GM13977 (cell line): Measurements from ENCODE around the gene SESN2.

ENCODE experiments used
- DNase-seq: peaks from one replicate; pipeline ENCODE4 v3.0.0; 2012; ENCODE audit warnings: low spot score
- CTCF ChIP-seq: IDR thresholded peaks from 2 replicates; pipeline ENCODE4 v1.5.1; 2012; ENCODE audit warnings: mild to moderate bottlenecking, control low read depth; ENCODE audit not compliant: insufficient read depth; ENCODE audit errors: extremely low read depth, missing control alignments
- in situ Hi-C: fragments of 300-500 bp; cut with MboI; formaldehyde crosslinking; loops from one replicate; pipeline ENCODE4 v1.12.0; 2022; ENCODE audit warnings: low sequenced_read_pairs, low pct_unique_long_range_greater_than_20kb, mixed read lengths, inconsistent platforms; ENCODE audit not compliant: unreplicated experiment

SESN2 gene

DNA sequence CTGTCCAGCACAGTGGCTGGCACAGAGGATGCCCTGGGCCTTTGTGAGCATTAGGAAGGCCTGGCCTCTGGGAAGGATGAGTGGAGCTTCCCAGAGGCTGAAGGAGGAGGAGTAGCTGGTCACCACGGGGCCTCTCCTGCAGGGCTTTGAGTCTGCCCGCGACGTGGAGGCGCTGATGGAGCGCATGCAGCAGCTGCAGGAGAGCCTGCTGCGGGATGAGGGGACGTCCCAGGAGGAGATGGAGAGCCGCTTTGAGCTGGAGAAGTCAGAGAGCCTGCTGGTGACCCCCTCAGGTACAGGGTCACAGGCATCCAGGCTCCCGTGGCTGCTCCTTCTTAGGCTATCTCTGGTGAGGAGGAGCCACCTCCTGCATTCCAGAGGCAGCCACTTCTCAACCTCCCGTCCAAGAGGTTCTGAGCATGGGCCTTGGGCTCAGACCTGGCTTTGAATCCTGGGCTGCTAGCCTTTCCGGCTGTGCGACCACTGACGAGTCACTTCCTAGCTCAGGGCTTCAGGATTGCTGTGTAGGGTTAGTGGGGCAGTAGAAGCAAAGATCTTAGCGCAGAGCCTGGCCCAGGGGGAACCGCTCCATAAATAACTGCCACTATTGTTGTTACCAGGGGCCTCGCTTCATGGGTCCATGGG lies 14.0 kb downstream of the SESN2 start:
- no peak for TF ChIP-seq CTCF
- no peak for DNase-seq
- in situ Hi-C loops = no loop called here

- in situ Hi-C loops = no loop called here
- TF ChIP-seq CTCF = no peak
- DNase-seq = no peak
Observed at GRCh38 chr1:28278763-28279162, 19.4 kb downstream of the SESN2 start.

DNA sequence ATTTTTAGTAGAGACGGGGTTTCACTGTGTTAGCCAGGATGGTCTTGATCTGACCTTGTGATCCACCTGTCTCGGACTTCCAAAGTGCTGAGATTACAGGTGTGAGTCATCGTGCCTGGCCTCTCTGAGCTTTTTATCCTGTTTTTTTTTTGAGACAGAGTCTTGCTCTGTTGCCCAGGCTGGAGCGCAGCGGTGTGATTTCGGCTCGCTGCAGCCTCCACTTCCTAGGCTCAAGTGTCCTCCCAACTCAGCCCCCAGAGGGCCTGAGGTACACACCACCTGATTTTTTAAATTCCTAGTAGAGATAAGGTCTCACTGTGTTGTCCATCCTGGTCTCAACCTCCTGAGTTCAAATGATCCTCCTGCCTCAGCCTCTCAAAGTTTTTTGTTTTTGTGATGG lies 20.4 kb downstream of the SESN2 start:
- in situ Hi-C loops = no loop called here
- no peak for TF ChIP-seq CTCF
- DNase-seq = no peak

DNA sequence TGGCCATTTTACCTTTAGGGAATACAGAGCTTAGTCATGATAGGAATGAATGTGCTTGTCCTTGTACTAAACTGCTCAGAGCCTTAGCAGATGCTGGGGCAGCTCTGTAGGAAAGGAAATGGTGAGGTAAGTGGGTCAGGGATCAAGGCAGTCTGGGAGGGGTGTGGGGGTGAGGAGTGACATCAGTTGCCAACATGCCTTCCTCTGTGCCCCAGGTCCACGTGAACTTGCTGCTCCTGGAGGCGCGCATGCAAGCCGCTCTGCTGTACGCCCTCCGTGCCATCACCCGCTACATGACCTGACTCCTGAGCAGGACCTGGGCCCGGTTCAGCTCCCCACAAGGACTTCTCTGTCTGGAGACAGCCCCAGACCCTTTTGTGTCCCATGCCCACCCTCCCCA lies 21.2 kb downstream of the SESN2 start:
- TF ChIP-seq CTCF = no peak
- in situ Hi-C loops = no loop called here
- no peak for DNase-seq

- DNase-seq = no peak
- in situ Hi-C loops = no loop called here
- no peak for TF ChIP-seq CTCF
Observed at GRCh38 chr1:28280977-28281381, 21.7 kb downstream of the SESN2 start.

GRCh38 chr1:28281608-28282425 lies 22.5 kb downstream of the SESN2 start:
- in situ Hi-C loops = no loop called here
- no peak for TF ChIP-seq CTCF
- no peak for DNase-seq
